ENCODE measurements around the gene TIPARP.
"Not testable (repeated sequence)": the region's sequence is repeated elsewhere in the genome, so short reads cannot be mapped to it uniquely, and the experiment has no call there.

TIPARP gene

GRCh38 chr3:156677536-156677935 lies 3.1 kb downstream of the TIPARP start:
- no peak for DNase-seq (ENCODE audit: low read depth)

GRCh38 chr3:156678197-156678596 lies 3.8 kb downstream of the TIPARP start:
- no peak for DNase-seq (ENCODE audit: low read depth)

- no peak for DNase-seq (ENCODE audit: low read depth)
These were observed 6.0 kb downstream of the TIPARP start for GRCh38 chr3:156680243-156680914.

GRCh38 chr3:156681002-156681401 lies 6.6 kb downstream of the TIPARP start:
- no peak for DNase-seq (ENCODE audit: low read depth)

- no peak for DNase-seq (ENCODE audit: low read depth)
These were observed 8.1 kb downstream of the TIPARP start for GRCh38 chr3:156682501-156682900.

GRCh38 chr3:156682963-156683362 lies 8.6 kb downstream of the TIPARP start:
- DNase-seq (ENCODE audit: low read depth), result no peak

GRCh38 chr3:156685198-156685597 lies 10.8 kb downstream of the TIPARP start:
- no peak for DNase-seq (ENCODE audit: low read depth)

GRCh38 chr3:156685752-156686151 lies 11.4 kb downstream of the TIPARP start:
- no peak for DNase-seq (ENCODE audit: low read depth)

- DNase-seq (ENCODE audit: low read depth), result no peak
These were observed 12.6 kb downstream of the TIPARP start for GRCh38 chr3:156687023-156687422.

- DNase-seq (ENCODE audit: low read depth), result no peak
These were observed 14.5 kb downstream of the TIPARP start for GRCh38 chr3:156688632-156689452.

- no peak for DNase-seq (ENCODE audit: low read depth)
These were observed 15.2 kb downstream of the TIPARP start for GRCh38 chr3:156689608-156690007.

GRCh38 chr3:156691920-156692319 lies 17.5 kb downstream of the TIPARP start:
- no peak for DNase-seq (ENCODE audit: low read depth)

- no peak for DNase-seq (ENCODE audit: low read depth)
These were observed 18.8 kb downstream of the TIPARP start for GRCh38 chr3:156693166-156693565.

GRCh38 chr3:156694536-156694935 lies 20.1 kb downstream of the TIPARP start:
- DNase-seq (ENCODE audit: low read depth), result no peak

GRCh38 chr3:156702367-156702766 lies 28.0 kb downstream of the TIPARP start:
- DNase-seq (ENCODE audit: low read depth), result no peak

GRCh38 chr3:156704370-156705036 lies 30.1 kb downstream of the TIPARP start:
- no peak for DNase-seq (ENCODE audit: low read depth)

- no peak for DNase-seq (ENCODE audit: low read depth)
These were observed 31.6 kb downstream of the TIPARP start for GRCh38 chr3:156705761-156706616.

GRCh38 chr3:156707588-156707987 lies 33.2 kb downstream of the TIPARP start:
- DNase-seq (ENCODE audit: low read depth), result no peak

GRCh38 chr3:156710429-156710828 lies 36.0 kb downstream of the TIPARP start:
- no peak for DNase-seq (ENCODE audit: low read depth)

- DNase-seq (ENCODE audit: low read depth), result no peak
These were observed 36.7 kb downstream of the TIPARP start for GRCh38 chr3:156711113-156711512.

GRCh38 chr3:156711944-156712343 lies 37.6 kb downstream of the TIPARP start:
- not testable (repeated sequence) for DNase-seq (ENCODE audit: low read depth)
